MCF 10A (cell line): ENCODE measurements around the gene TNNC1. TPM values are rescaled to one million over a fixed set of nuclear protein-coding genes. Genes with fewer than 3 reads are reported as not detected.

ENCODE experiments used
- BruUV-seq: library from RNA; stranded (reverse); fragments of 400-500 nt; replicated peaks from 2 replicates; lab custom pipeline; 2021; lab: Mats Ljungman, UMichigan
- CTCF ChIA-PET: fragments of 300-600 bp; sonication (Branson Sonifier 250); formaldehyde crosslinking; extraction: SDS; loops from one replicate; lab custom pipeline; 2021; ENCODE audit warnings: antibody characterized with exemption, inconsistent platforms; lab: Yijun Ruan, JAX
- POLR2A ChIA-PET: fragments of 300-600, 350-650 bp; sonication (Branson Sonifier 250); formaldehyde crosslinking; extraction: SDS; loops from one replicate; lab custom pipeline; 2020; ENCODE audit warnings: antibody characterized with exemption, inconsistent platforms; lab: Yijun Ruan, JAX
- DNase-seq: peaks from one replicate; pipeline ENCODE4 v3.0.0-alpha.2; 2018; ENCODE audit not compliant: unreplicated experiment
- H3K27ac Mint-ChIP-seq: one replicate; pipeline ENCODE4 v1.8.0; 2022; ENCODE audit warnings: mild to moderate bottlenecking, low read depth, mixed read lengths; ENCODE audit not compliant: unreplicated experiment
- H3K27me3 Mint-ChIP-seq: one replicate; pipeline ENCODE4 v1.8.0; 2022; ENCODE audit warnings: mixed read lengths; ENCODE audit not compliant: insufficient read depth, unreplicated experiment
- H3K36me3 Mint-ChIP-seq: one replicate; pipeline ENCODE4 v1.8.0; 2022; ENCODE audit warnings: mild to moderate bottlenecking, moderate library complexity, mixed read lengths; ENCODE audit not compliant: insufficient read depth, unreplicated experiment
- H3K4me1 Mint-ChIP-seq: one replicate; pipeline ENCODE4 v1.8.0; 2022; ENCODE audit warnings: mixed read lengths; ENCODE audit not compliant: insufficient read depth, unreplicated experiment
- H3K4me3 Mint-ChIP-seq: one replicate; pipeline ENCODE4 v1.8.0; 2022; ENCODE audit warnings: mild to moderate bottlenecking, moderate library complexity, mixed read lengths; ENCODE audit not compliant: unreplicated experiment
- H3K9me3 Mint-ChIP-seq: one replicate; pipeline ENCODE4 v1.8.0; 2022; ENCODE audit warnings: mixed read lengths; ENCODE audit not compliant: unreplicated experiment
- intact Hi-C: fragments of 100-400 bp; cut with micrococcal nuclease; formaldehyde crosslinking; loops from 2 replicates; pipeline ENCODE4 v1.14.1; 2022
- total RNA-seq: library from RNA; stranded (reverse); gene quantifications from 2 replicates; pipeline ENCODE4 v1.2.3, GENCODE V29; 2022
- TF ChIP-seq, protein P1 (sequence below): fragments of 200-600 bp; IDR thresholded peaks from one replicate; pipeline ENCODE4 v1.8.0; 2022; ENCODE audit warnings: antibody characterized with exemption, mild to moderate bottlenecking; ENCODE audit not compliant: unreplicated experiment

Gene TNNC1
- total RNA-seq, 1 experiment from 2014 or later, result 0.61 TPM

DNA sequence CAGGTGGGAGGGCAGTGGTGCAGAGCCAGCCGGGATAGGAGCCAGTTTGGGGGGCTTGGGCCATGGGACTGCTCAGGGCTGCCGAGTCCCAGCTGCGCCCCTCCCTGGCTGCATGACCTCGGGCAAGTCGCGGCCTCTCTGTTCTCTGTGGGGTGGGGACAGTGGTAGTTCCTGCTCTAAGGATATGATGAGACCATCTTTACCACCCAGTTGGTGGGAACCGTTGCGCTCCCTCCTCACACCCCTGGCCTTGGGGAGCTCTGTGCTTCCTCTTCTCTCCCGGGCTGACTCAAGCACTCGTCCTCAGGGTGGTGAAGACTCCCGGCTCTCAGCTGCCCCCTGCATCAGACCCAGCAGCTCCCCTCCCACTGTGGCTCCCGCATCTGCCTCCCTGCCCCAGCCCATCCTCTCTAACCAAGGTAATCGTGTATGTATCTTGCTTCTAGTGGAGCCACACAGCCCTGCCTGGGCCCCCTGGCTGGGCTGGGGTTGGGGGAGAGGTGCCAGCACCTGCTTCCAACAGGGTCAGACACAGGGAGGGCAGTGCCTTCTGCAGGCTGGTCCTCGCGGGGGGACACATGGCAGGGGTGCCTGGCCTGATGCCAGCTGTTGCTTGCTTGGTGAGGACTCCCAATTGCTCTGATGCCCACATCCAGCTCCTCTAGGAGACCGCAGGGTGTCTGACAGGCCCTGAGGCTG is 26.2 kb upstream of the TNNC1 start:
- no peak overlapping the region for H3K4me3 Mint-ChIP-seq

DNA sequence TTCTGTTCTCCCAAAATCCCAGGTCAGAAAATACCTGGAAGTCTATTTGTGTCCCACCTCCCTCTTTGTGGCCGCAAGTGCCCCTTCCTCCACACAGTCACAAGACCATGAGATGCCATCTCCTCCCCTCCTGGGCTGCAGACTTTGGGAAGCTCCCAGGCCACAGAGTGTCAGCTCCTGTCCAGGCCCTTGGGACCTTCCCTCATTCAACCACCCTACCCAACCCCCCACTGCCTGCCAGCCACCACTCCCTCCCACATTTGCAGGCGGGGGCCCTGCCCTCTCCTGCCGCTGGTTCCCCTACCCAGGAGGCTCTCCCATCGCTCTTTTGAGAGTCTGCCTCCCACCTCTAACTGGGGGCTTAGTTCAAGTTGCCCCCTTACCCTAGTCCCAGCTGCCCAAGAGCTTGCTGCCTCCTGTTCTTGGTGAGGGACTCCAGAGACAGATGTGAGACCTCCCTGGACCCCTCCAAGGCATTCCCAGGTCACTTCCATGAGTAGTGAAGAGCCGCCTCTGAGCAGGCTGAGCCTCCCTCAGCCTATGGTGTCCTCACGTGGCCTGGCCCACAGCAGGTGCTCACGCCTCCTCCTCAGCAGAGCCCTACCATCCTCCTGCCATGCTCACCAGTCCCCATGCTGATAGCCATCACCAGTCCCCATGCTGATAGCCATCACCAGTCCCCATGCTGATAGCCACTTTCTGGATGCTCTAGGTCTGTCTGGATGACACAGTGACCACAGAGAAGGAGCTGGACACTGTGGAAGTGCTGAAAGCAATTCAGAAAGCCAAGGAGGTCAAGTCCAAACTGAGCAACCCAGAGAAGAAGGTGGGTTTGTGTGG is 25.4 kb upstream of the TNNC1 start:
- Mint-ChIP-seq H3K4me1 (no peaks in the 10 kb centered on the region), H3K27me3 (no peaks in the 10 kb centered on the region), H3K36me3 (peaks cover 55% of the 10 kb centered on the region), H3K27ac (no peak overlapping the region), H3K9me3 (no peaks in the 10 kb centered on the region), H3K4me3 (no peak overlapping the region)
- TF ChIP-seq, protein P1, sequence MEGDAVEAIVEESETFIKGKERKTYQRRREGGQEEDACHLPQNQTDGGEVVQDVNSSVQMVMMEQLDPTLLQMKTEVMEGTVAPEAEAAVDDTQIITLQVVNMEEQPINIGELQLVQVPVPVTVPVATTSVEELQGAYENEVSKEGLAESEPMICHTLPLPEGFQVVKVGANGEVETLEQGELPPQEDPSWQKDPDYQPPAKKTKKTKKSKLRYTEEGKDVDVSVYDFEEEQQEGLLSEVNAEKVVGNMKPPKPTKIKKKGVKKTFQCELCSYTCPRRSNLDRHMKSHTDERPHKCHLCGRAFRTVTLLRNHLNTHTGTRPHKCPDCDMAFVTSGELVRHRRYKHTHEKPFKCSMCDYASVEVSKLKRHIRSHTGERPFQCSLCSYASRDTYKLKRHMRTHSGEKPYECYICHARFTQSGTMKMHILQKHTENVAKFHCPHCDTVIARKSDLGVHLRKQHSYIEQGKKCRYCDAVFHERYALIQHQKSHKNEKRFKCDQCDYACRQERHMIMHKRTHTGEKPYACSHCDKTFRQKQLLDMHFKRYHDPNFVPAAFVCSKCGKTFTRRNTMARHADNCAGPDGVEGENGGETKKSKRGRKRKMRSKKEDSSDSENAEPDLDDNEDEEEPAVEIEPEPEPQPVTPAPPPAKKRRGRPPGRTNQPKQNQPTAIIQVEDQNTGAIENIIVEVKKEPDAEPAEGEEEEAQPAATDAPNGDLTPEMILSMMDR, result no peak
- ChIA-PET POLR2A (interaction anchor here (0.5 kb wide), 1 partner anchor 287 kb away, joined by 3 read pairs; no protein-coding TSS in a partner anchor), CTCF (interaction anchor here (0.7 kb wide), 1 partner anchor 11 kb away, joined by 3 read pairs; no protein-coding TSS in a partner anchor)
- no TSS peak for BruUV-seq
- no peak for DNase-seq
- intact Hi-C loops, result loop anchor here (10.0 kb wide), 1 partner anchor 56 kb away; the partner anchor contains the start of genes NT5DC2 and UQCC5

More for the DNA sequence above, 26.2 kb upstream of the TNNC1 start:
- no peak overlapping the region for H3K27ac Mint-ChIP-seq
- TF ChIP-seq, protein P1, result no peak
- DNase-seq, result no peak
- intact Hi-C loops, result loop anchor here (10.0 kb wide), 1 partner anchor 55 kb away; the partner anchor contains the start of genes NT5DC2 and UQCC5
- ChIA-PET CTCF (interaction anchor here (0.7 kb wide), 1 partner anchor 12 kb away, joined by 3 read pairs; no protein-coding TSS in a partner anchor), POLR2A (no interaction called here)
- no peaks in the 10 kb centered on the region for H3K27me3 Mint-ChIP-seq
- H3K36me3 Mint-ChIP-seq, result peaks cover 47% of the 10 kb centered on the region
- no peaks in the 10 kb centered on the region for H3K4me1 Mint-ChIP-seq
- no peaks in the 10 kb centered on the region for H3K9me3 Mint-ChIP-seq
- BruUV-seq, result no TSS peak

DNA sequence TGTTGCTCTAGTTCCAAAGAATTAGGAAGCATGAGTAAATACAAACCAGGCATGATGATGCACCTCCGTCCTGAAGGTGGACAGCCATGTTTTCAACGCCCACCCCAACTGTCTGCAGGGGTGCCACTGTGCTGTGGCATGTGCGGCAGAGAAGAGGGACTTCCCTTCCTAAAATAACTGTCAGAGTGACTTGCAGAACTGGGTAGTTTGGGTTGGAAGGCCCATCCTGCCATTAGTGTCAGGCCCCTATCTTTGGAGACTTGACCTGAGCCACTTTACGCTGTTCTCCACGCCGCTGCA is 23.9 kb upstream of the TNNC1 start:
- ChIA-PET CTCF (no interaction called here), POLR2A (no interaction called here)
- Mint-ChIP-seq H3K9me3 (no peaks in the 10 kb centered on the region), H3K4me1 (no peaks in the 10 kb centered on the region), H3K4me3 (no peak overlapping the region), H3K36me3 (peaks cover 66% of the 10 kb centered on the region), H3K27me3 (no peaks in the 10 kb centered on the region), H3K27ac (no peak overlapping the region)
- TF ChIP-seq, protein P1, result no peak
- DNase-seq, result no peak
- intact Hi-C loops, result loop anchor here (10.0 kb wide), 1 partner anchor 57 kb away; the partner anchor contains the start of genes NT5DC2 and UQCC5
- BruUV-seq, result no TSS peak
